PC-3 (cell line): ENCODE results near the gene SDK2.

Experiments used
- CTCF ChIP-seq: fragments of 300-600 bp; sonication (generic); conservative IDR thresholded peaks from 2 replicates; pipeline ENCODE4 v1.5.1; 2017; ENCODE audit warnings: antibody characterized with exemption, low read depth, mild to moderate bottlenecking, low read length
- EZH2 ChIP-seq: fragments of 300-600 bp; sonication (generic); IDR thresholded peaks from one replicate; pipeline ENCODE4 v1.6.1; 2017; ENCODE audit warnings: antibody characterized with exemption, mild to moderate bottlenecking, low read length; ENCODE audit not compliant: unreplicated experiment
- EZH2phosphoT487 ChIP-seq: fragments of 300-600 bp; sonication (generic); IDR thresholded peaks from 2 replicates; pipeline ENCODE4 v1.6.1; 2018; ENCODE audit warnings: mild to moderate bottlenecking, antibody characterized with exemption, low read length, borderline replicate concordance

GRCh38 chr17:73431401-73432205, 212.6 kb downstream of the SDK2 start:
- TF ChIP-seq CTCF (no peak), EZH2phosphoT487 (no peak), EZH2 (no peak)
